PFSK-1 (cell line): ENCODE measurements around the gene PPM1G.
A peak's percentile ranks its signal among the peaks of the same experiment; 100 is the strongest.

Source experiments
- FOXP2 ChIP-seq: optimal IDR thresholded peaks from 2 replicates; pipeline ENCODE3; 2011; ENCODE audit warnings: borderline replicate concordance, control low read depth, inconsistent platforms; ENCODE audit not compliant: insufficient read depth; ENCODE audit errors: extremely low read length, extremely low read depth
- POLR2AphosphoS5 ChIP-seq: IDR thresholded peaks from 2 replicates; pipeline ENCODE4 v1.6.1; 2012; ENCODE audit warnings: low read depth, mild to moderate bottlenecking, control low read depth, low read length, moderate library complexity
- SIN3A ChIP-seq: IDR thresholded peaks from 2 replicates; pipeline ENCODE4 v1.6.1; 2012; ENCODE audit warnings: mild to moderate bottlenecking, low read length, moderate library complexity, borderline replicate concordance; ENCODE audit not compliant: insufficient read depth
- TAF1 ChIP-seq: IDR thresholded peaks from 2 replicates; pipeline ENCODE4 v1.6.1; 2012; ENCODE audit warnings: low read length, control low read depth, borderline replicate concordance; ENCODE audit not compliant: insufficient read depth
- TF ChIP-seq, protein P1 (sequence below), 2 experiments: IDR thresholded peaks; 2 replicates each; pipeline versions ENCODE4 v1.6.1 to v1.8.0; 2011 to 2012; ENCODE audit warnings: low read depth in 2 of 2, low read length in 2 of 2, control low read depth in 1 of 2, inconsistent platforms in 1 of 2, mild to moderate bottlenecking in 1 of 2, moderate library complexity in 1 of 2; ENCODE audit not compliant: insufficient read depth in 1 of 2

Gene PPM1G

DNA sequence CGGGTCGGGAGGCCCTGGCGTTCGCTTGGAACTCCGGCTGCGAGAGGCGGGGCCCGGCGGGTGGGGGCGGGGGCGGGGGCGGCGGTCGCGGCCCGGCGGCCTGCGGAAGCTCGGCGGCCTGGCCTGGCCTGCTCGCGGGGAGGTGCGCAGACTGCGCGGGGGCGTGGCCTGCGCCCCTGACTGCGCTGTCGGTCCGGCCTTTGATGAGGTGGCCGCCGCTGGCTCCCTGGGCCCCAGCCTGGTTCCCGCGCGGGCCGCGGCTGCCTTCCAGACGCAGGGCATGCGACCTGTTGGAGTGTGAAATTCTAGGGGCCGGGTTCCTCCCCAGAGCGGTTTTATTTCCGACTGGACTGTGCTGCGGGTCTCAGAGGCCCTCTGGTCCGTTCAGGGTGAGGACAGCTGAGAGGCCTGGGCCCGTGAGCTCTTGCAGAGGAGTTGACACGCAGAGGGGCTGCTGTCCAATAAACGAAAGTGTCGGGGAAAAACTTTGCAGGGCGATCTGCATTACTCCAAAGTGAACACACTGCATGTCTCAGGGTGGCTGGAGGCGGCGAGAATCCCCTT lies 19.7 kb upstream of the PPM1G start:
- TF ChIP-seq, protein P1, sequence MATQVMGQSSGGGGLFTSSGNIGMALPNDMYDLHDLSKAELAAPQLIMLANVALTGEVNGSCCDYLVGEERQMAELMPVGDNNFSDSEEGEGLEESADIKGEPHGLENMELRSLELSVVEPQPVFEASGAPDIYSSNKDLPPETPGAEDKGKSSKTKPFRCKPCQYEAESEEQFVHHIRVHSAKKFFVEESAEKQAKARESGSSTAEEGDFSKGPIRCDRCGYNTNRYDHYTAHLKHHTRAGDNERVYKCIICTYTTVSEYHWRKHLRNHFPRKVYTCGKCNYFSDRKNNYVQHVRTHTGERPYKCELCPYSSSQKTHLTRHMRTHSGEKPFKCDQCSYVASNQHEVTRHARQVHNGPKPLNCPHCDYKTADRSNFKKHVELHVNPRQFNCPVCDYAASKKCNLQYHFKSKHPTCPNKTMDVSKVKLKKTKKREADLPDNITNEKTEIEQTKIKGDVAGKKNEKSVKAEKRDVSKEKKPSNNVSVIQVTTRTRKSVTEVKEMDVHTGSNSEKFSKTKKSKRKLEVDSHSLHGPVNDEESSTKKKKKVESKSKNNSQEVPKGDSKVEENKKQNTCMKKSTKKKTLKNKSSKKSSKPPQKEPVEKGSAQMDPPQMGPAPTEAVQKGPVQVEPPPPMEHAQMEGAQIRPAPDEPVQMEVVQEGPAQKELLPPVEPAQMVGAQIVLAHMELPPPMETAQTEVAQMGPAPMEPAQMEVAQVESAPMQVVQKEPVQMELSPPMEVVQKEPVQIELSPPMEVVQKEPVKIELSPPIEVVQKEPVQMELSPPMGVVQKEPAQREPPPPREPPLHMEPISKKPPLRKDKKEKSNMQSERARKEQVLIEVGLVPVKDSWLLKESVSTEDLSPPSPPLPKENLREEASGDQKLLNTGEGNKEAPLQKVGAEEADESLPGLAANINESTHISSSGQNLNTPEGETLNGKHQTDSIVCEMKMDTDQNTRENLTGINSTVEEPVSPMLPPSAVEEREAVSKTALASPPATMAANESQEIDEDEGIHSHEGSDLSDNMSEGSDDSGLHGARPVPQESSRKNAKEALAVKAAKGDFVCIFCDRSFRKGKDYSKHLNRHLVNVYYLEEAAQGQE (IDR thresholded peaks at IDR 0.05; ENCODE audit: insufficient read depth in 1 of 2, low read depth in 2 of 2, low read length in 2 of 2) = peak in 1 of 2 experiments; percentile 50; a peak in 1 of 4 replicates
- TF ChIP-seq TAF1 = no peak
- TF ChIP-seq FOXP2 = peak; percentile 57
- no peak for TF ChIP-seq SIN3A
- no peak for TF ChIP-seq POLR2AphosphoS5

DNA sequence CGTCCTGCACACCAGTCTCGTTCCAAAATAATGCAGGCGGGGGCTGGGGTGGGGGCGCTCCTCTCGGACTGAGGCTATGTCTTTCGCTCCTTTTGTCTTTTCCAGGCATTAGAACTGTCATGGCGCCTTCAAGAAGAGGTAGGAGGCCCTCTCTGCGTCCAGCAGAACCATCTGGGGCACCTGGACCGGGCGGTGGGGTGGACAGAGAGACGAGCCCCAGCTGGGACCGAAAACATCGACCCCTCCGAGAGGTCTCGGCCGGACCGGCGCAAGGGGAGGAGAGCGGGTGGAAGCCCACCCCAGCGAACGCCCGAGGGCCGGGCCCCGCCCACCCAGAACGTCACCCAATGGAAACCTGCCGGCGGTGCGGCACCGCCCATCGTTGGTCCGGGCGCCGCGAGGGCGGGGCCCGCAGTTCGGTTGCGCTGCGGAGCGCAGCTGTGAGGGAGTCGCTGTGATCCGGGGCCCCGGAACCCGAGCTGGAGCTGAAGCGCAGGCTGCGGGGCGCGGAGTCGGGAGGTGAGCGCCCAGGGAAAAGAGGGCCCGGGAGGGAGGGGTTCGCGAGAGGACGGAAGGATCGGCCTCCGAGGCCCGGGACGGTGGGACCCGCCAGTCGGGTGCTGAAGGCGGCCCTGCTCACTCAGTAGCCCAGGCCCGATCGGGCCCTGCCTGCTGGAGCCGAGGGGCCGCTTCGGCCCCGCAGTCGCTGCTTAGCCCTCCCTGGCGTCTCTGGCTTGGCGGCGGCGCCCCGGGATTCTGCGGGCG lies 19.0 kb upstream of the PPM1G start, which contains the start of gene NRBP1:
Gene NRBP1 (plus strand): TSS at position 419 of the 765 bp plus-strand sequence. CDS start 4,643 bp downstream, outside the sequence.
- TF ChIP-seq, protein P1 (IDR thresholded peaks at IDR 0.05; ENCODE audit: insufficient read depth in 1 of 2, low read depth in 2 of 2, low read length in 2 of 2) = 0 out of 4 replicates have a peak, but pooled peaks of 1 of the 2 experiments have one; percentile 8
- TF ChIP-seq SIN3A = 0 out of 2 replicates have a peak, but pooled peaks have one; percentile 36
- TF ChIP-seq FOXP2 = no peak
- peak; percentile 86 for TF ChIP-seq POLR2AphosphoS5
- peak; percentile 56; the same call in 1 of the 2 replicates for TF ChIP-seq TAF1

DNA sequence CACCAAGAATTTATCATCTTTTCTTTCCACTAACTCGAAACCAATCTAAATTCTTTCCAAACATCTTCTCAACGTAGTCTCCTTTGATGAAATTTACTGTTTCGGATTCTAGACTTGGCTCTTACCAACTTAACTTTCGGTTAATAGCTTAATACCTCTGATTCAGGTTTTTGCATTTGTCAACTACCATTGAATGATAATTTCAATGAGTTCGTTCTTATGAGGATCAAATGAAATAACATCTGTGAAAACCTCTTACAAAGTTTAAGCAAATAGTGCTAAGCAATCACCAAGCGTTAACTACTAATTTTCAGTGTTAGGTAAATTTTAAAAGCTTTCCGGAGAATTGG lies 18.4 kb upstream of the PPM1G start:
- TF ChIP-seq FOXP2 = no peak
- no peak for TF ChIP-seq POLR2AphosphoS5
- TF ChIP-seq, protein P1 (IDR thresholded peaks at IDR 0.05; ENCODE audit: insufficient read depth in 1 of 2, low read depth in 2 of 2, low read length in 2 of 2) = no peak

DNA sequence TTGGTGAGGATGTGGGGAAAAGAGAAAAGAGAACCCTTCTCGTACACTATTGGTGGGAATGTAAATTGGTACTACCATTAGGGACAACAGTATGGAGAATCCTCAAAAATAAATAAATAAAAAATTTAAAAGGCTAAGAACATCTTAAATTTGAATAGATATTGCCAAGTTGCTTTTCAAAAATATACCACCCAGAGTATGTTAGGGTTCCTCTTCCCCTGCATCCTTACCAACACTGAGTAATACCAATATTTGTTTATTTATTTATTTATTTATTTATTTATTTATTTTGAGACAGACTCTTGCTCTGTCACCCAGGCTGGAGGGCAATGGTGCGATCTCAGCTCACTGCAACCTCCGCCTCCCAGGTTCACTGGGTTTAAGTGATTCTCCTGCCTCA lies 13.6 kb upstream of the PPM1G start:
- TF ChIP-seq FOXP2 (no peak), POLR2AphosphoS5 (no peak), TAF1 (no peak), SIN3A (no peak)
- TF ChIP-seq, protein P1 (IDR thresholded peaks at IDR 0.05; ENCODE audit: insufficient read depth in 1 of 2, low read depth in 2 of 2, low read length in 2 of 2) = no peak
